ENCODE measurements around the gene NT5DC3.

GRCh38 chr12:103798586-103798985 is 42.4 kb downstream of the NT5DC3 start:
- TF ChIP-seq TARDBP (IDR thresholded peaks at IDR 0.05) (no peak), SUZ12 (IDR thresholded peaks at IDR 0.05) (no peak), FOXK2 (IDR thresholded peaks at IDR 0.05) (no peak), SP1 (IDR thresholded peaks at IDR 0.05) (no peak), FOXA1 (IDR thresholded peaks at IDR 0.05) (no peak), BHLHE40 (IDR thresholded peaks at IDR 0.05; ENCODE audit: borderline replicate concordance) (no peak), ARNT (IDR thresholded peaks at IDR 0.05) (no peak), PKNOX1 (IDR thresholded peaks at IDR 0.05) (no peak), ZNF384 (IDR thresholded peaks at IDR 0.05) (no peak)

Data from HEK293T (cell line).